WERI-Rb-1 (cell line): ENCODE data around the gene DPEP1.
A peak's percentile ranks its signal among the peaks of the same experiment; 100 is the strongest.

Experiments used
- DNase-seq: peaks from one replicate; pipeline ENCODE4 v3.0.0-alpha.2; 2020
- H3K27ac ChIP-seq: fragments of 250-450 bp; sonication (Bioruptor Pico); 2 replicates; pipeline ENCODE4 v1.5.1; 2020; ENCODE audit warnings: mild to moderate bottlenecking, moderate library complexity
- H3K27me3 ChIP-seq: fragments of 250-450 bp; sonication (Bioruptor Pico); 2 replicates; pipeline ENCODE4 v1.5.1; 2021; ENCODE audit warnings: mild to moderate bottlenecking, low read depth, moderate library complexity; ENCODE audit not compliant: insufficient read depth, severe bottlenecking
- H3K36me3 ChIP-seq: fragments of 250-450 bp; sonication (Bioruptor Pico); 2 replicates; pipeline ENCODE4 v1.5.1; 2020; ENCODE audit warnings: mild to moderate bottlenecking, moderate library complexity
- H3K4me3 ChIP-seq: 2 replicates; pipeline ENCODE4 v1.5.1; 2011; ENCODE audit warnings: low read depth, mild to moderate bottlenecking, control low read depth, low read length
- H3K9me3 ChIP-seq: fragments of 250-450 bp; sonication (Bioruptor Pico); 2 replicates; pipeline ENCODE4 v1.5.1; 2021; ENCODE audit warnings: mild to moderate bottlenecking, moderate library complexity; ENCODE audit not compliant: severe bottlenecking
- CTCF ChIP-seq: IDR thresholded peaks from 2 replicates; pipeline ENCODE4 v1.5.1; 2011; ENCODE audit warnings: low read depth, mild to moderate bottlenecking, control low read depth, inconsistent platforms, low read length

Gene DPEP1

GRCh38 chr16:89615176-89615575 lies 1.7 kb downstream of the DPEP1 start:
- no peaks in the 10 kb centered on the region for H3K36me3 ChIP-seq
- no peak for TF ChIP-seq CTCF

DNA sequence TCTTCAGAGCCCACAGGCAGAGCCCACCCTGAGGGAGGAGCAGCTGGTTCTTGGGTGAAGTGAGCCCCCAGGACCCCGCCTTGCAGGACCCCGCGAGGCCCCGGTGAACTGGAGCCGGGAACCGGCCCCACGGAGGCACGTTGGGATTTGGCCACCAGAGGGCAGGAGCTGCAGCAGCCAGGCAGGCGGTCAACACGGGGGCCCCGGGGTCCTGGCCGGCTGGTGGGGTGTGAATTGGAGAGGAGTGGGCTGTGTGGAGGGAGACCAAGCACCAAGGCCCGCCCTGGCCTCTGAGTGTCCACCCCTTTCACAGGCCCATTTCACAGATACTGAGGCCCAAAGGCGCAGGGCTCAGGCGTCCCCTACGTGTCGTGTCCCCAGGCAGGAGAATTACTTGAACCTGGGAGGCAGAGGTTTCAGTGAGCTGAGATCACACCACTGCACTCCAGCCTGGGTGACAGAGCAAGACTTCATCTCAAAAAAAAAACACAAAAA lies 2.2 kb downstream of the DPEP1 start:
- peak; percentile 49 for TF ChIP-seq CTCF
- Histone ChIP-seq H3K4me3 (no peak overlapping the region), H3K9me3 (no peaks in the 10 kb centered on the region), H3K27ac (no peak overlapping the region), H3K36me3 (no peaks in the 10 kb centered on the region), H3K27me3 (no peaks in the 10 kb centered on the region)
- no peak for DNase-seq

More at GRCh38 chr16:89615176-89615575, 1.7 kb downstream of the DPEP1 start:
- no peaks in the 10 kb centered on the region for H3K27me3 ChIP-seq
- no peak for DNase-seq
- no peak overlapping the region for H3K27ac ChIP-seq
- no peak overlapping the region for H3K4me3 ChIP-seq
- H3K9me3 ChIP-seq: no peaks in the 10 kb centered on the region

- no peak overlapping the region for H3K27ac ChIP-seq
- H3K36me3 ChIP-seq: no peaks in the 10 kb centered on the region
Measured at GRCh38 chr16:89616623-89617022, 3.2 kb downstream of the DPEP1 start.

DNA sequence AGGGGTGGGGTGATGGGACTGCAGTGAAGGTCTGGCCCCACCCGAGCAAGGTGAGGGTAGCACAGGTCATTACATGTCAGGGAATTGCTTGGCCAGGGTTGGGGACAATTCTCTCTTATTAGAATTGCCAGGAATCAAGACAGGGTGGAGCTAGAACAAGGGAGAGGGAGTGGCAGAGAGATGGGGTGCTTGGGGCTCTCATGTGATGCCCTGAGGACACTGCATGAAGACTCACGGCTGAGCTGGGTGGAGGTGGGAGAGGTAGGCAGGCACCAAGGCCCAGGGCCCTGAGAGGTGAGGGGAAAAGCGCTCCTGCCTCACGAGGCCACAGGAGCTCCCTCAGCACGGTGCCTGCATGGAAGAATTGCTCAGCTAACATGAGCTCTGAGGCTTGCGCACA lies 3.6 kb downstream of the DPEP1 start:
- Histone ChIP-seq H3K4me3 (no peak overlapping the region), H3K27ac (no peak overlapping the region), H3K9me3 (no peaks in the 10 kb centered on the region), H3K36me3 (no peaks in the 10 kb centered on the region), H3K27me3 (no peaks in the 10 kb centered on the region)
- DNase-seq: no peak
- no peak for TF ChIP-seq CTCF

More at GRCh38 chr16:89616623-89617022, 3.2 kb downstream of the DPEP1 start:
- H3K9me3 ChIP-seq: no peaks in the 10 kb centered on the region
- no peak for TF ChIP-seq CTCF
- DNase-seq: no peak
- H3K4me3 ChIP-seq: no peak overlapping the region
- H3K27me3 ChIP-seq: no peaks in the 10 kb centered on the region

- H3K4me3 ChIP-seq: no peak overlapping the region
- H3K27ac ChIP-seq: no peak overlapping the region
- H3K36me3 ChIP-seq: no peaks in the 10 kb centered on the region
- TF ChIP-seq CTCF: no peak
- H3K27me3 ChIP-seq: no peaks in the 10 kb centered on the region
- DNase-seq: no peak
- H3K9me3 ChIP-seq: no peaks in the 10 kb centered on the region
Measured at GRCh38 chr16:89618109-89618998, 4.9 kb downstream of the DPEP1 start.

DNA sequence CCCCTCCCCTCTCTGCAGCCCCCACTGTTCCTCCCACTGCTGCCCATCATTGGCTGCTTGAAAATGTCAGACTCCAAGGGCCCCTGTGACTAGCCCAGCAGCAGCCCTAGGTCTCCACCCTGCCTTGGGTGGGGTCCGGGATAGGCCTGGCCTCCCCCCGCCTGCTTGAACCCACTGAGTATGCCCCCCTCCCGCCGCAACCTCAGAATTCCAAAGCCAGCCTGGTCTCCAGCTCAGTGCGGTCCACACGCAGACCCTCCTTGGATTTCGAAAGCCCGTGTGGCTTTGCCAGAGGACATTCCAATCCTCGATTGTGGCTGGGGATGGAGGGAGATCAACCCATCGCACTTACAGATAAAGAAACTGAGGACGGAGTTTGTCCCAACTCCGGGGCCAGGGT lies 6.4 kb downstream of the DPEP1 start:
- DNase-seq: no peak
- no peak overlapping the region for H3K27ac ChIP-seq
- no peak for TF ChIP-seq CTCF
- H3K27me3 ChIP-seq: no peaks in the 10 kb centered on the region
- H3K36me3 ChIP-seq: no peaks in the 10 kb centered on the region
- no peak overlapping the region for H3K4me3 ChIP-seq
- H3K9me3 ChIP-seq: no peaks in the 10 kb centered on the region
